ENCODE data around the gene XIRP1. TPM values are rescaled to one million over a fixed set of nuclear protein-coding genes. Genes with fewer than 3 reads are reported as not detected.
"Not testable (repeated sequence)": the region's sequence is repeated elsewhere in the genome, so short reads cannot be mapped to it uniquely, and the experiment has no call there.

XIRP1 gene
- polyA plus RNA-seq (ENCODE audit: insufficient read length): 0.25 TPM
- long read RNA-seq, donor 1: 0 reads
- long read RNA-seq, donor 2: 0 reads
- long read RNA-seq, donor 3: 0 reads
- long read RNA-seq, donor 4: 0 reads
- long read RNA-seq, donor 5: 0 reads
- long read RNA-seq, donor 6: 0 reads
- long read RNA-seq, donor 7: 0 reads
- long read RNA-seq, donor 8: 0 reads

- no peak for DNase-seq
Observed at GRCh38 chr3:39192490-39193092, at the start of gene XIRP1. TSS of gene XIRP1 (minus strand) at chr3:39192595. CDS start at chr3:39189445, 3,150 bp downstream.

- DNase-seq: no peak
Observed at GRCh38 chr3:39241561-39241960, 49.2 kb upstream of the XIRP1 start.

DNA sequence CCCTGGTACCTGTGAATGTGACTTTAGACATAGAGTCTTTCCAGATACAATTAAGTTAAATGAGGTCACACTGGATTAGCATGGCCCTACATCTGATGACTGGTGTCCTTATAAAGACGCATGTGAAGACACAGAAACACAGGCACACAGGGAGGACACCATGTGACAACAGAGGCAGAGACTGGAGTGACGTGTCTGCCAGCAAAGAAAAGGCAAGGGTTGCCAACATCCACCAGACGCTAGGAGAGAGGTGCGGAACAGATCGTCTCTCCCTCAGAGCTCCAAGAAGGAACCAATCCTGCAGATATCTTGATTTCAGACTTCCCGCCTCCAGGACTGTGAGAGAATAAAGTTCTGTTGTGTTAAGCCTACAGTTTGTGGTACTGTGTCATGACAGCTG lies 44.6 kb upstream of the XIRP1 start:
- no peak for DNase-seq

GRCh38 chr3:39234651-39235050 lies 42.3 kb upstream of the XIRP1 start:
- DNase-seq: no peak

- DNase-seq: no peak
Observed at GRCh38 chr3:39232859-39233258, 40.5 kb upstream of the XIRP1 start.

DNA sequence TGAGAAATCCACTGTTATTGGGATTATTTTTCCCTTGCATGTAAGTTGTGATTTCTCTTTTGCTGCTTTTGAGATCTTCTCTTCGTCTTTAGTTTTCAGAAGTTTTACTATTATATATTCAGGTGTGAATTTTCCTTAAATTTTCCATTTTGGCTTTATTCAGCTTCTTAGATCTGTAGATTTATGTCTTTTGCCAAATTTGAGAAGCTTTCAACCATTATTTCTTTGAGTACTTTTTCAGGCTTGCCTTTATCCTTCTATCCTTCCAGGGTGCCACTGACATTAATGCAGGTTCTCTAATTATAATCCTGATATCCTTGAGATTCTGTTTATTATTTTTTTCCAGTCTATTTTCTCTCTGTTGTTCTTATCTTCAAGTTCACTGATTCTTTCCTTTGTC lies 38.1 kb upstream of the XIRP1 start:
- DNase-seq: no peak

DNA sequence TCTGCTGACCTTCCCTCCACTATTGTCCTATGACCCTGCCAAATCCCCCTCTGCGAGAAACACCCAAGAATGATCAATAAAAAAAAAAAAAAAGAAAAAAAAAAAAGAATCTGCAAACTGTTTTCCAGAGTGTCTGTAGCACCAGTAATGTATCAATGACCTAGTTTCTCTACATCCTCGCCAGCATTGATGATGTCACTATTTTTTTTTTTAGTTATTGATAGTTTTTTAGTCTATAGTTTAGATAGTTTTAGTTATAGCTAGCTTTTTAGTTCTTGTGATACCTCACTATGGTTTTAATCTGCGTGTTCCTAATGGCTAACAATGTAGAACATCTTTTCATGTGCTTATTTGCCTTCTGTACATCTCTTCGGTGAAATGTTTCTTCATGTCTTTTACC lies 36.1 kb upstream of the XIRP1 start:
- no peak for DNase-seq

GRCh38 chr3:39227596-39227995 lies 35.2 kb upstream of the XIRP1 start:
- DNase-seq: not testable (repeated sequence)

DNA sequence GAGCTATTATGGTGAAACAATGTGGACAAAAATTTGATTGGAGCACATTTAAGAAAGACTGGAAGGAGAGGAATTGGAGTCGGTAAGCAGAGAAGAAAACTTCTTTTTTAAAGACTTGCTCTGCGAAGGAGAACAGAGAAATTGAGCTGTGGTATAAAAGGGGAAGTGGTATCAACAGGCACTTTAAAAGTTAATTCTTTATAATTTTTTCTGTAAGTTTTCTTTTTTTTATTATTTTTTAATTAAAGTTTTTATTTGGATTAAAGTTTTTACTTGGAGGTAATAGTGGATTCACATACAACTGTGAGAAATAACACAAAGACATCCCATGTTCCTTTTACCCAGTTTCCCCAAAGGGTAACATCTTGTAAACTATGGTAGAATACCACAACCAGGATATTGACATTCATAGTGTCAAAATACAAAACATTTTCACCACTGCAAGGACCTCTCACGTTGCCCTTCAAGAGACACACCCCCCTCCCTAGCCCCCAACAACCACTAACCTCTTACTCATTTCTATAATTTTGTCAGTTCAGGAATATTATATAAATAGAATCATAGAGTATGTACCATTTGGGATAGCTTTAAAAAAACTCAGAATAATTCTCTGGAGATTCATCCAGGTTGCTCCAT lies 33.8 kb upstream of the XIRP1 start:
- no peak for DNase-seq

DNA sequence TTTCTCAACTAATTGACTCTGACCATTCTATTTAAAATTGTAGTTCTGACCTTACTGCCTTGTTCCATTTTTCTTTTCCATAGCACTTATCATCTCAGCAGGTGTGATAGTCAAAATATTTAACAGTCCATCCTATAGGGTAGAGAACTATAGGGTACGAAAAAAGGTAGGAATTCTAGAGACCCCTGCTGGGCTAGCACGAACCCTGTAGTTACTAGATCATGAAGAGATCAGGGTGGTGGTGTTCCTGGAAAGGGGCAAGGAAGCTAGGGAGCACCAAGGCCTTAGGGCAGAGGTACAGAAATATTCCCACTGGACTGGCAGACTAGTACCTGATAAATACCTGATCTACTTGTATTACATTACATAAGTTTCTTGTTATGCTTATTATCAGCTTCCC lies 31.9 kb upstream of the XIRP1 start:
- no peak for DNase-seq

DNA sequence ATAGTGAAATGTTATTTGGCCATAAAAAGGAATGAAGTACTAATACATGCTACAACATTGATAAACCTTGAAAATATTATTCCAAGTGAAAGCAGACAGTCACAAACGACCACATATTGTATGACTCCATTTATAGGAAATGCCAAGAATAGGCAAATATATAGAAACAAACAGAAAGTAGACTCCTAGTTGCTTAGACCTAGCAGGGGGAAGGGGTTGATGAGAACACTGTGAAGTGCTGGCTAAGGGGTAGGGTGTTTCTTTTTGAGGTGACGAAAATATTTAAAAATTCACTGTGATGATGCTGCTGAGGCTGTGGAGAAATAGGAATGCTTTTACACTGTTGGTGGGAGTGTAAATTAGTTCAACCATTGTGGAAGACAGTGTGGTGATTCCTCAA lies 30.5 kb upstream of the XIRP1 start:
- no peak for DNase-seq

GRCh38 chr3:39222462-39222861 lies 30.1 kb upstream of the XIRP1 start:
- no peak for DNase-seq

DNA sequence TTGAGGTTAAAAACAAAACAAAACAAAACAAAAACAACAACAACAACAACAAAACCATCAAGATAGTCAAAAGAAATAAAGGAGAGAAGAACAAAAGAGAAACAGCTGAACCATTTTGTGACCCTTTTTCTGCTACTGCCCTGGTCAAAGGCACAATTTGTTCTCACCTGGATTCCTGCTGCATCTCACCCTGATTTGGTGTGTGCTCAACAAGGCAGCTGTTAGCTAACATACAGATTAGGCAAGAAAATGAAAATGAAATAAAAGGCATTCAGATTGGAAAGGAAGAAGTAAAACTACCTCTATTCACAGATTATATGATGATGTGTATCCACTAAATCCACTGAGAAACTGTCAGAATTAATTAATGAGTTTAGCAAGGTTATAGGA lies 28.7 kb upstream of the XIRP1 start:
- no peak for DNase-seq

DNA sequence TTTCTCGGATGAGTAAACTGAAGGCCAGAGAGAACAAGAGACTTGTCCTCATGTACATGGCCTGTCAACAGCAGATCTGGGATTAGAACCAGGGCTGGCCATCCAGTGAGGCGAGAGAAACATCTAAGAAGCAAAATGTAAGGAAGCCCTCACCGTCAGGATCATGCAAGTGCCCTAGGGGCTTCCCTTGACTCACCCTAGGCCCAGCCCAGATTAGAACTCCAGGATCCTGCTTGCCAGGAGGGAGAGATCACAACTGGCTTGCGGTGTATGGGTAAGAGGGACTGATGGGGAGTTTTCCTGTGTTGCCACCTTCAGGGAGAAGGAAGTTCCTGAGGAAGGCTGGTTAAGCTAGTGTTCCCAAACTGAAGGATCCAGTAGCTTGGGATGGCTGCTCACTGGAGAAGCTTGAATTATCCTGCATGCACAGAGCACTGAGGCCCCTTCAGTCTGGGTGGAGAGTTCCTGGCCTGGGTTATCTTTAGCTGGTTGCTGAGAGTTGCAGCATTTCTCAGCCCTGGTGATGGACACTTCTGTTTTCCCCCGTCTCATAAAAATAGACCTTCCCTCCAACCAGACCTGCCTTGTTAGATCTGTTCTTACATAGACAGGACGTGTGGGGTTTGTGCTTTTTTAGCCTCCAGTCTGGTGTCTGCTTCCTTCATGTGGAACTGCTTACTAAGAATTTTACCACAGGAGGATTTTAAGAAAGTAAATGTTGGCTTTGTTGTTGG lies 28.2 kb upstream of the XIRP1 start:
- DNase-seq: no peak

GRCh38 chr3:39219702-39220101 lies 27.3 kb upstream of the XIRP1 start:
- no peak for DNase-seq

DNA sequence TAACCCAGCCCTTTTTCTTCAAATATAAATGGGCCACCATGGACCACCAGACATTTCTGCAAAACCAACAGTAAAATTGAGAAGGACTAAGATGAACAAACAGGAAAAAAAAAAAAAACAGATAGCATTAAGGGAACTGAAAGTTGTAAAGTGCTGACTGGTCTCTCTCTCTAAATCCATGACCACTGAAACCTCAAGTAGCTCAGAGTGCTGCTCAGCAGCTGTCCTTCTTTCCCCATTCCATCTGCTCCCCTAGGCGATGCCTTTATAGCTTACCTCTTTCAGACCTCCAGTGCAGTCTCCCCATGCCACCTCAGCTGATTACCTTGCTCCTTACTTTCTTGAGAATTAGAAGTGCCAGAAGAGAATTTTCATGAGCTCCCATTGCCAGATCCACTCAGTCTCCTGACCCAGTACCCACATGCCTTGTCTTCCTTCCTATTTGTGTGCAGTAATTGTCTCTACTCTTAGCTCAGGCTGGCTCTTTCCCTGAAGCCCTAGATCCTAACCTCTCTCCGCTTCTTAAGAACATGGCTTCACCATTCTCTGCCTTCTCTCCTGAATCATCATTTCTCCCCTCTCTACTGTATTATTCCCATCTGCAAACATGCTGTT lies 23.9 kb upstream of the XIRP1 start:
- no peak for DNase-seq

GRCh38 chr3:39213613-39214012 lies 21.2 kb upstream of the XIRP1 start:
- DNase-seq: no peak

GRCh38 chr3:39212665-39213064 lies 20.3 kb upstream of the XIRP1 start:
- no peak for DNase-seq

DNA sequence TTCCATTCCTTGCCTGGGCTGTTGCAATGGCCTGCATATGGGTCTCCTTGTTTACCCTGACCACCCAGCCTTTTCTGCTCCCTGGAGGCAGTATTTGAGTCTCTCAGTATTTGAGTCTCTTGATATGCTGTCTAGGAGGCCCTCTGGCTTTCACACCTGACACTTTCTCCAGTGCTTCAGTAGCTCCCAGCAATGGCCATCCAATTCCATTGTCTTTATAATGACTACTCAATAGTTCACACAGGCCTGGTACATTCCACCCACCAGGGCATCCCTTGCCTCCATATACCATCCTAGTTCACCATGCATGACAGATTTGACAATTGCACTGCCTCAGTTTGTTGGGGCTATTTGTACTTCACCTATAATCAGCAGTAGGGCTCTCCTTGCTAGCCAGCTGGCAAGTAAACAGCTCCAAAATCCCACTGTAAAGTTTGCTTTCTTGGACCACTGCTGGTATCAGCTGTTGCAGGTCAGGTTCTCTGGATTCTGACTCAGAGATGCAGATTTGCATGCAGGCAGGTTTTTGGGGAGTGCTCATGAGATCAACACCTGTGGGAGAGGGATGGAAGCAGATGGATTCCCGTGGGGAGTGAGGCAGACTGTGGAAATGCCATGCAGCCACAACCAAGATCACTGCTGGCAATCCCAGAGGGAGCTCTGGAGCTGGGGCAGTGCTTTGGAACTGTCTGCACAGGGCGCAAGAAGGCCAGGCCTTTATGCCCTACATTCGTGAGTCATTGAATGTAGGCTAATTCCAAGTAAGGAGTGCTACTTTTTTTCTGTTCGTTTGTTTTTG lies 19.1 kb upstream of the XIRP1 start:
- DNase-seq: no peak

GRCh38 chr3:39210078-39210477 lies 17.7 kb upstream of the XIRP1 start:
- DNase-seq: no peak

- DNase-seq: no peak
Observed at GRCh38 chr3:39209329-39209970, 17.1 kb upstream of the XIRP1 start.

Measured in left kidney (tissue), 8 donors.